OCI-LY3 (cell line): ENCODE results near the gene PLSCR1.

ENCODE experiments used
- EZH2phosphoT487 ChIP-seq: fragments of 200-600 bp; shearing (Covaris generic); IDR thresholded peaks from 2 replicates; pipeline ENCODE4 v1.6.1; 2018; ENCODE audit warnings: antibody characterized with exemption, mixed run types, low read depth
- TF ChIP-seq, protein P1 (sequence below): fragments of 200-600, 300-600 bp; sonication (generic); IDR thresholded peaks from 2 replicates; pipeline ENCODE4 v1.5.1; 2014; ENCODE audit warnings: antibody characterized with exemption, low read length, low read depth

DNA sequence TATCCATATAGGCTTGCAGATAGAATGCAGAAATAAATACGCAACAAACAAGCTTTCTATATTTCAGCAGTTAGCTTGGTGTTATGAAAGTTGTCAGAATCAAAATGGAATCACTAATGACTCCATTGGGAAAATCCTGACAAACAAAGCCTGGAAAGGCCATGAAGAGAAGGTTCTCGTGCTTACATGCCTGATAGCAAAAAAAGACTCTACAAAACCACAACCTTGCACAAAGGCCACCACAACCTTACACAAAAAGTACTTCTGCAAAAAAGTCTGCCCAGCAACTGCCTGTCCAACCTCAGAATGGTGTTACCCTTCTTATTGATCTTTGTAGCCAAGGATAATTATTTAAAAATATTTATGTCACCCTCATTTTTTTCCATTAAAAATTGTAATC, 14.4 kb upstream of the PLSCR1 start:
- TF ChIP-seq, protein P1, sequence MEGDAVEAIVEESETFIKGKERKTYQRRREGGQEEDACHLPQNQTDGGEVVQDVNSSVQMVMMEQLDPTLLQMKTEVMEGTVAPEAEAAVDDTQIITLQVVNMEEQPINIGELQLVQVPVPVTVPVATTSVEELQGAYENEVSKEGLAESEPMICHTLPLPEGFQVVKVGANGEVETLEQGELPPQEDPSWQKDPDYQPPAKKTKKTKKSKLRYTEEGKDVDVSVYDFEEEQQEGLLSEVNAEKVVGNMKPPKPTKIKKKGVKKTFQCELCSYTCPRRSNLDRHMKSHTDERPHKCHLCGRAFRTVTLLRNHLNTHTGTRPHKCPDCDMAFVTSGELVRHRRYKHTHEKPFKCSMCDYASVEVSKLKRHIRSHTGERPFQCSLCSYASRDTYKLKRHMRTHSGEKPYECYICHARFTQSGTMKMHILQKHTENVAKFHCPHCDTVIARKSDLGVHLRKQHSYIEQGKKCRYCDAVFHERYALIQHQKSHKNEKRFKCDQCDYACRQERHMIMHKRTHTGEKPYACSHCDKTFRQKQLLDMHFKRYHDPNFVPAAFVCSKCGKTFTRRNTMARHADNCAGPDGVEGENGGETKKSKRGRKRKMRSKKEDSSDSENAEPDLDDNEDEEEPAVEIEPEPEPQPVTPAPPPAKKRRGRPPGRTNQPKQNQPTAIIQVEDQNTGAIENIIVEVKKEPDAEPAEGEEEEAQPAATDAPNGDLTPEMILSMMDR: no peak
- TF ChIP-seq EZH2phosphoT487: no peak
